Activated CD4-positive, CD25-positive, alpha-beta regulatory T cell treated with anti-CD3 and anti-CD28 coated beads, Interleukin-2, amount 50 U/mL, for 16 hours (primary cell): ENCODE results near the gene CABLES2.

Source experiments
- DNase-seq: peaks from one replicate; pipeline ENCODE4 v3.0.0-alpha.2; 2020; ENCODE audit warnings: low read depth, low spot score

CABLES2 gene

DNA sequence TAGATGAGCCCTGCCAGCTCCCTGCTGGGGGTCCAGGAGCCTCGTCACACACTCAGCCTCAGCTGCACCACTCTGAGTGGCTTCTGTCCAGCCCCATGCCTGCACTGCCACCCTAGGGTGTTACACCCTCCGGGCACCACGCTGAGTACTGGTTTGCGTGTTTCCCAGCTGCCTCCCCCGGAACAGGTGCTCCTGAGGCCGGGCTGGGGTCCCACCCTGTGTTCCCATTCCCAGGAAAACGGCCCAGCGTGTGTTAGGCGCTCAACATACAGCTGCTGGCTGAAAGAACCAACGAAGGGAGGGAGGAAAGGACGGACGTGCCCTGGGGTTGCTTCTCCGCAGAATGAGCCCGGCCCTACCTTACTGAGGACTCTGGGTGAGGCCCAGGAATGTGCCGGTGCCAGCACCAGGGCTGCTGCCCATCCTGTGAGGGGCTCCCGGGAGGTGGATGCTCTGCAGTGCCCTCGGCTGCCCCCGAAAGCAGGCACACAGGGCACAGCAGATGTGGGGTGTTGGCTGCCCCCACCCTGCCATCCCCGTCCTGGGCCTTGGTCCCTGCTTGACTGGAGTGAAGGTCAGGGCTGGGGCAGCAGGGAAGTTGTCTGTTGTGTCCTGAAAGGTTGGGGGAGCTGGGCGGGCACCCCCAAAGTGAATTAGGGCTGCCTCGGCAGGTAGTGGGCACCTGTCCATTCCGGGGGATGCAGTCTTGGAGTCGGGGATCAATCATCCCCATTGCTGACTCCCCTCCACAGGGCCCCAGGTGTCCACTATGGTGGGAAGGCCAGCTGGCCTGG is 56.3 kb downstream of the CABLES2 start:
- DNase-seq: no peak

DNA sequence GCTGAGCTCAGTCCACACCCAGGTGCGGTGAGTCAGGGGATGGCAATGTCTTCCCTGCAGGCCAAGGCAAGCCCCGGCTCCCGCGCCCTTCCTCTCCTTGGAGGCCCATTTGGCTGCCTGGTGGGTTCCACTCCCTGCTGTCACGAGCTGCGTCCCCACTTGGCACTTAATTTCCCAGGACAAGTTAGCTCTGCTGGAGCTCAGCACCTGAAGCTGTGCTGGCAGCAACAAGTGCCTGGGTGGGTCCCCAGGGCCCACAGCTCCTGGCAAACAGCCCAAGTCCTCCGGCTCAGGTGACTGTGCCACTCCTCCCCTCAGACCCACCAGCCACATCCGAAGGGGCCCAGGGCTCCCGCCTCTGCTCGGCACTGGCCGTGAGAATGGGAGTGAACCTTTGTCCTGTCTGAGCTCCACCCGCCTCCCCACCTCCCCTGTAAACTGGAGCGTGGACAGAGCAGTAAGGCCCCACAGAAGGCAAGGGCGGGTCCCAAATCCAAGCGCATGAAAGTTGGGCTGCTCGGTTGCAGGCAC is 56.9 kb downstream of the CABLES2 start:
- no peak for DNase-seq

DNA sequence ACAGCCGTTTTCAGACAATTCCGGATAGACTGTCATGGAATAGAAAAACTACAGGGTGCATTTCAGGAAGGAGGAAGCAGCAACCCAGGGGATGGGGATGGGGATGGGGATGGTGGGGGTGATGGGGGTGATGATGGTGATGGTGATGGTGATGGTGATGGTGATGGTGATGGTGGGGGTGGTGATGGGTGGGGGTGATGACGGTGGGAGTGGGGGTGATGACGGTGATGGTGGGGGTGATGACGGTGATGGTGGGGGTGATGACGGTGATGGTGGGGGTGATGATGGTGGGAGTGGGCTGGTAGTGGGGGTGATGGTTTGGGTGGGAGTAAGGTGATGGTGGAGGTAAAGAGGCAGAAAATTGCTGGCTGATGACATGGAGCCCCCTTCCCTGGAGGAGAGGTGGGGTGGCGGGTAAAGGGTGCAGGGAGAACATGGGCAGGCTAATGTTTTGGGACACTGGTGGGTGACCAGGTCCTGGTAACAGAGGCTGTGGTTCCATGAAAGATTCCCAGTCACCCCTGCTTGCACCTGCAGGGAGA is 57.5 kb downstream of the CABLES2 start:
- DNase-seq: no peak

DNA sequence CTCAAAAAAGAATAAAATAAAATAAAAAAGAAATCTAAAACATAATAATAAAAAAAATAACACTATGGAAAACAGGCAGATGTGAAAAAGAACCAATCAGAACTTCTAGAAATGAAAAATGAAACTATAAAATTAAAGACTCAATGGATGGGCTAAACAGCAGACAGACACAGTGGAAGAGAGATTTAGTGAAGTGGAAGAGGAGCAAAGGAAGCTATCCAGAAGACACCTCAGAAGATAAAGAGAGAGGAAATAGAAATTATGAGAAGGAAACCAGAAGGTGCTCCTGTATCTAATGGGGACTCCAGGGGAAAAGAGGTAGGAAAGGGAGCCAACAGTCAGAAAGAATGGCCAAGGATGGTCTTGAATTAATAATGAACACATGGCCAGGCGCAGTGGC is 58.5 kb downstream of the CABLES2 start:
- DNase-seq: no peak

DNA sequence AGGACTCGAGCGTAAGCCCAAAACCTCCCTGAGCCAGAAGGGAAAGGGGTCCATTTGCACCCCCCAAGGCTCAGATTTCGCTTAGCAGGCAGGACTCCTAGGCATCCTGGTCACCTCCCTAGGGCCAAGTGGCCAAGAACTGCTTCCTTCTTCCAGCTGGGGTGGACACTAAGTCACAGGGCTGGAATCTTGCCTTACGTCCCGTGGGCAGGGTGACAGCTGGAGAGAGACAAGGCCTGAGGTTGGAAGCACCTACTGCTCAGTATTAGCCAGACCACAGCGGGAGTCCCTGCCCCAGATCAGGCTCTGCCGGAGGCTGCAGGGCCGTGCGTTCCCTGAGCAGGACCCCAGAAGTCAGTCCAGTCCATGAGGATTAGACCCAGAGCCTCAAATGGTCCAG is 59.6 kb downstream of the CABLES2 start:
- DNase-seq: no peak

DNA sequence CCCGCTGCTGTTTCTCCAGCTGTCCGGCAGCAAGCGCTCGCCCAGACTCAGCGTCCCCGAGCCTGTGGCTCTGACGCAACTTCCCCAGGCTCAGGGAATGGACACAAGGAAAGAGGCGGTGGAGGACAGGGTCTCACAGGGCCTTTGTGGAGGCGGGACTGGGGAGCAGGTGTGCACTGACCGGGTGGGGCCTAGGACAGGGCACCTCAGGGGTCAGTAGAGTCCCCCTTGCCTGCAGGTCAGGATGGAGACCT is 60.0 kb downstream of the CABLES2 start:
- DNase-seq: no peak

DNA sequence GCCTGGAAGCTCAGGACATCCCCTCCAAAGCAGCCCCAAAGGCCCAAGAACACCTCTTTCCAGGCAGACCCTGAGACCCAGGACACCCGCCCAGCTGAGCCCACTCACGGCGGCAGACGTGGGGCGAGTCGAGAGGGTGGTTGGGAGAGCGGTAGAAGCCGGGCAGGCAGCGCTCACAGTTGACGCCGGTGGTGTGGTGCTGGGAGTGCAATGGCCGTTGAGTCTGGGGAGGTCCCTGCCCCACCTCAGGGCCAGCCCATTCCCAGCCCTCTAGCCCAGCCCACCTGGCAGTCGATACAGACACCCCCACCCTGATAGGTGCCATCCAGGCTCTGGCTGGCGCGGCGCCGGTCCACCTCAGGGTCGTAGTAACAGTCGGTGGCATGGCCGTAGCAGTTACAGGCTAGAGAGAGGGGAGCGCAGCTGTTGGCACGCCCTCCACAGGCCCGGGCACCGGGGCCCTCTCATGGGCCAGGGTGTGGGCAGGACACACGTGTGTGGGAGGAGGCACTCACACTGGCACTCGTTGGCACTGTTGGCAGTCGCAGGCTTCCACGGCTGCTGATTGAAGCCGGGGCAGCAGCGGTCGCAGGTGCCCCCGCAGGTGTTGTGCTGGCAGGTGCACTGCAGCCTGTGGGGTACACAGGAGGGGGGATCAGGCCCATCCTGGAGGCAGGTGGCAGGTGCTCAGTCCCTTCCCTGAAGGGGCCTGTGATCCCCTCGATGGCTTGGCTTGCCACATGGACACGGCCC is 60.5 kb downstream of the CABLES2 start:
- no peak for DNase-seq

DNA sequence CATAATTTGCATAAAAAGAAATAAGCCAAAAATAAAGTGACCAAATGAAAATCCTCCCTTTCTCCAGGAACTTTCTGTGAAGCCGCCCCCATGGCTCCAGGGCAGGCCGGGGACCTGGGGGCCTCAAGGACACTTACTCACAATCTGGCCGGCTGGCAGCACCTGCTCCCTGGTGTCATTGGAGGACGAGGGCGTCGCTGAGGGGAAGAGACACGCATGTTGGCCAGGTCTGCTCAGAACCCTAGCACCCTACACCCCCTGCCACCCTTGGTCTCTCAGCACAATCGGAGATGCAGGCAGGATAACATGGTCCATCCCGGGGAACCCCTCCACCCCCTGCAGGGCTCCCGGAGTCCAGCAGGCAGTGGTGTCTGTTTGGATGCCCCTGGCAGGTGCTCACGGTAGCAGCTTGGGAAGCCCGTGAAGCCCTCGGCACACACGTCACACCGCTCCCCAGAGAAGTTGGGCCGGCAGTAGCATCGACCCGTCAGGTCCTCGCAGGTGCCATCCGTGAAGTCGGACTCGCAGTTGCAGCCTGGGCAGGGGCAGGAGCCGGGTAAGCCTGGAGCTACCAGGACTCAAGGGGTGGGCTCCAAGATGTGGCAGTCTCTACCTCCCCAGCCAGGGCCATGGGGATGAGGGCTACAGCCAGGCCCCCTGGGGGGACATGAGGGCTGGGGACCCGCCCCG is 61.3 kb downstream of the CABLES2 start:
- no peak for DNase-seq

DNA sequence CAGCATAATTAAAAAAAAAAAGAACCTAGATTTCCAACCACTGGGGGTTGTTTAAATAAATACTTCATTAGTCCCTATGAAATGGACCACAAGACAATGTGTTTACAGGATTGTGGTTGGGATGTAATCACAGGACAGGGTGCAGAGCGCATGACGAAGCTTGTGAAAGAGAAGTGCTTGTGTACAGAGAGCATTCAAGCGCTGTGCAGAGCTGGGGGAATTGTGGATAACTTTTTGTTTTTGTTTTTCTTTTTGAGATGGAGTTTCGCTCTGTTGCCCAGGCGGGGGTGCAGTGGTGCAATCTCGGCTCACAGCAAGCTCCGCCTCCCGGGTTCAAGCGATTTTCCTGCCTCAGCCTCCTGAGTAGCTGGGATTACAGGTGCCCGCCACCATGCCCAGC is 62.3 kb downstream of the CABLES2 start:
- DNase-seq: no peak

DNA sequence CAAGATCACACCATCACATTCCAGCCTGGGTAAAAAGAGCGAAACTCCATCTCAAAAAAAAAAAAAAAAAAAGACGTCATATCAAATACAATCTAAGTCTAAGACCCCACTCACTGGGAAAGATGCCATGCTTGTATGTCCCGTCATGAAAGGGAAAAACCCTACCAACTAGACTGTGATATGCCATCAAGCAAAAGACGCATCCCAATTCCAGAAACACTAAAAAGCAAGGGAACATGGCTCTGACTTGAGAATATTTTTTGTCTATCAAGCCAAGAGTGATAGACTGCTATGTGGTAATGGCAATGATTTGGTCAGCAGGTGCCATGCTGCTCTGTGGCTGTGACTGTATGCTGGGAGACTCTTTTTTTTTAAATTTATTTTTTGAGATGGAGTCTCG is 63.0 kb downstream of the CABLES2 start:
- DNase-seq: no peak

DNA sequence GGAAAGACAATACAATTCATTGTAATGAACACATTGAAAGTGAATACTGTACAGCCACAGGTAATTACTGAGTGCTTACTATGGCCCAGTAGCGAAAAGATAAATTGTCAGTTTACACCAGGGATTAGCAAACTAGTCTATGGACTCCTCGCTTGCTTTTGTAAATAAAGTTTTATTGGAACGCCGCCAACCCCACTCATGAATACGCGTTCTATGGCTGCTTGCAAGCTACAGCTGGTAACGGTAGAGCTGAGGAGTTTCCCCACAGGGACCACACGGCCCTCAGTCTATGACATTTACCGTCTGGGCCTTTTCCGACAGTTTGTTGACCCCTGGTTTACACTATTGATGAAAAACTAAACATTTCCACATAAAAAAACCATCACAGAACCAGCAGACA is 64.2 kb downstream of the CABLES2 start:
- no peak for DNase-seq

DNA sequence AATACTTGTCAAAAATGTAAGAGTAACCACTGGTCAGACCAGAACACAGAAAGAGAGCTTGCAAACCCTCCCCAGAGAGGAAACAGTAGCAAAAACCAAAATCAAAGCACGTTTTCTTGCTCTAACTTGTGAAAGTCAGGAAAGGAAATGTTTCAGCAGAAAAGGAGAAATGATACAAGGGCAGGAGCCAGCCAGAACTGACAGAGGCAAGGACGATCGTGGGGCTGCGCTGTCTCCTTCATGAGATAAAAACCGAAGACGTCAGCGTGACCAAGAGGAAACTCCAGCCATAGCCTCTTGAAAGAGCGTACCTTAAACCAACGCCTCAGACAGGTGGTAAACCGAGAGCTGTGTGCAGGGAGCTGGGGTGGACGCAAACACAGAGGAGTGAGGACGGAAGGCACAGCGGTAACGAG is 67.4 kb downstream of the CABLES2 start:
- no peak for DNase-seq
